ENCODE data around the gene MTA1. TPM values are rescaled to one million over a fixed set of nuclear protein-coding genes. Genes with fewer than 3 reads are reported as not detected.

Gene MTA1
- total and polyA plus RNA-seq, 2 of the 8 experiments (the other 6 are each of a cell fraction or from before 2014, with no cell fraction given), result 73.9 to 221 TPM

DNA sequence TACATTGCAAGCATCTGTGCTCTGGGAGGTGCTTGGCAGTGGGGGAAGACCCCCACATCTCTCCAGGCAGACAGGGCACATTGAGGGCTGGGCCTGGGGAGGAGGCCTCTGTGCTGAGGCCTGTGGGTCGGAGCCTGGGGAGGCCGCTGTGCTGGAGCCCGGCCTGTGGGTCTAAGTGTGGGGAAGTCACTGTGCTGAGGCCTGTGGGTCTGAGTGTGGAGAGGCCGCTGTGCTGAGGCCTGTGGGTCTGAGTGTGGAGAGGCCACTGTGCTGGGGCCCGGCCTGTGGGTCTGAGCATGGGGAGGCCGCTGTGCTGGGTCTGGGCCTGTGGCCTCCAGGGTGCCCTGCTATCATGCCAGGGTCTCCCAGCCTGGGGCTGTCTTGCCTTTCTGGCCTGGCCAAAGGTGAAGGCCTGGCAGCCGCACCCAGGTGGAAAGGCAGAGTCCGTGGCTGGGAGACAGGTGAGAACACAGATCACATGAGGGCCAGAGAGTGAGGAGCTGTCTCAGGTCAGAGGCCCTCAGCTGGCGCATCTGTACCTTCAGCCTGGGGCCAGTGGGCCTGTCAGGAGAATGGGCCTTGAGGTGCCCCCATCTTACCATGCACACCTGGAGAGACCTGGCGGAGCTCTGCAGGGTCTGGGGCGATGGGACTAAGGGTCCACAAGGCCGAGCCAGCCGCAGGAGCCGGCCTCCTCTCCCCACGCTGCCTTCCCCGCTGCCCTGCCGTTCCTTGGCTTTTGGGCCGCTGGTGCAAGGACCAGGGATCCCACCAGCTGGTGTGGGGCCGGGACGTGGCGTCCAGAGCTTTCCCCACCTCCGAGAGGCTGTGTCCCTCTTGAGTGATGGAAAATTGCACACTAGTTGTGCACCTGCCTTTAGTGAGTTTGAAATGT is 36.4 kb downstream of the MTA1 start:
- no peak overlapping the region for H3K9ac ChIP-seq (replicated peaks in 1 of 4; ENCODE audit: extremely low read depth in 1 of 4, low read depth in 3 of 4, low read length in 3 of 4)
- H2BK12ac ChIP-seq (ENCODE audit: low read depth, low read length), result no peak overlapping the region
- 92% methylated on average over 21 of the region's 22 CpGs; no CpG with 5 or more reads in 1 of the 2 experiments for whole genome bisulfite sequencing, 2 experiments (ENCODE audit: extremely low coverage in 1 of 2, insufficient coverage in 1 of 2, insufficient read length in 1 of 2, insufficient replicate concordance in 2 of 2, low coverage in 1 of 2, low lambda C conversion rate in 2 of 2, missing lambda C conversion rate in 1 of 2)
- no peak overlapping the region for H3K14ac ChIP-seq (ENCODE audit: insufficient read length)
- no peak overlapping the region for H3K4me3 ChIP-seq (ENCODE audit: extremely low read depth in 1 of 4, insufficient read depth in 2 of 4, low read depth in 3 of 4, low read length in 4 of 4)
- no peak overlapping the region; the same call in 1 of the 2 replicates for H2BK5ac ChIP-seq (ENCODE audit: low read depth, low read length)
- no peak for DNase-seq (ENCODE audit: low read depth in 1 of 2, low spot score in 2 of 2)
- no peak overlapping the region for H2BK20ac ChIP-seq (ENCODE audit: low read length)
- H3K4me1 ChIP-seq (replicated peaks in 1 of 4; ENCODE audit: control insufficient read depth in 3 of 4, insufficient read depth in 4 of 4, low read length in 3 of 4), result 0 out of 7 replicates have a peak, but pooled peaks cover 0 to 2% (median 0%) of the 10 kb centered on the region in 4 experiments
- no peaks in the 10 kb centered on the region for H3K23me2 ChIP-seq (ENCODE audit: low read depth, low read length)
- no peak overlapping the region for H3K56ac ChIP-seq (replicated peaks; ENCODE audit: insufficient read length, low read depth, low read length)
- H4K8ac ChIP-seq (ENCODE audit: extremely low read depth, insufficient read depth, low read length), result no peak overlapping the region
- H2AK5ac ChIP-seq (ENCODE audit: low read depth, low read length), result no peak overlapping the region
- H4K5ac ChIP-seq (ENCODE audit: insufficient read length, low read depth, low read length), result no peak overlapping the region
- no peak for FAIRE-seq
- H3K4ac ChIP-seq (replicated peaks; ENCODE audit: insufficient read length, low read depth, low read length), result no peak overlapping the region
- H3K23ac ChIP-seq (ENCODE audit: insufficient read length), result no peak overlapping the region
- H3K36me3 ChIP-seq (ENCODE audit: control insufficient read depth in 2 of 4, insufficient read depth in 4 of 4, low read length in 3 of 4), result peaks cover 23 to 70% (median 43%) of the 10 kb centered on the region in 4 experiments
- H4K91ac ChIP-seq (replicated peaks; ENCODE audit: insufficient read length, low read length), result no peak overlapping the region
- no peak overlapping the region for H2BK120ac ChIP-seq (replicated peaks; ENCODE audit: low read depth, low read length)
- H3K4me2 ChIP-seq (ENCODE audit: insufficient read depth in 1 of 2, low read depth in 2 of 2, low read length in 2 of 2), result no peak overlapping the region
- H3K9me3 ChIP-seq (ENCODE audit: insufficient read depth in 2 of 2, low read depth in 1 of 2, low read length in 1 of 2), result no peaks in the 10 kb centered on the region
- no peaks in the 10 kb centered on the region for H3K27me3 ChIP-seq (replicated peaks in 1 of 4; ENCODE audit: control insufficient read depth in 3 of 4, extremely low read depth in 1 of 4, insufficient read depth in 3 of 4, low read length in 3 of 4)
- CTCF ChIA-PET (ENCODE audit: partially characterized antibody), result interaction anchor here (0.7 to 3.9 kb wide), 10 partner anchors 10 to 85 kb away, joined by 3 to 27 read pairs (median 6); no protein-coding TSS in a partner anchor
- no peaks in the 10 kb centered on the region; a peak in 1 of 4 replicates for H3K79me2 ChIP-seq (ENCODE audit: control insufficient read depth in 1 of 2, insufficient read depth in 2 of 2, low read length in 2 of 2)
- peaks cover 2% of the 10 kb centered on the region; the same call in 1 of the 2 replicates for H3K79me1 ChIP-seq (ENCODE audit: low read depth, low read length)
- peaks cover 9 to 18% of the 10 kb centered on the region in 2 experiments for H4K20me1 ChIP-seq (replicated peaks in 1 of 2; ENCODE audit: control insufficient read depth in 1 of 2, insufficient read depth in 2 of 2, low read length in 2 of 2)
- H2AFZ ChIP-seq (ENCODE audit: low read length), result no peak overlapping the region
- POLR2A ChIA-PET (ENCODE audit: partially characterized antibody), result interaction anchor here (1.5 kb wide), 2 partner anchors 16 to 67 kb away, joined by 3 to 6 read pairs; no protein-coding TSS in a partner anchor
- H3K18ac ChIP-seq (ENCODE audit: extremely low read depth, low read length), result no peak overlapping the region
- no peak overlapping the region for H2BK15ac ChIP-seq (ENCODE audit: low read length)
- no peak overlapping the region for H3K27ac ChIP-seq (ENCODE audit: low read depth, low read length)
- TF ChIP-seq SIN3A (conservative IDR thresholded peaks at IDR 0.05 in 1 of 2, IDR thresholded peaks at IDR 0.05 in 1 of 2; ENCODE audit: low read depth in 1 of 2, low read length in 2 of 2), result no peak
- no peak for TF ChIP-seq RBBP5 (IDR thresholded peaks at IDR 0.05; ENCODE audit: borderline replicate concordance, low read depth, low read length)
- no peak for TF ChIP-seq CHD1 (IDR thresholded peaks at IDR 0.05; ENCODE audit: low read depth, low read length)
- TF ChIP-seq, protein P1, sequence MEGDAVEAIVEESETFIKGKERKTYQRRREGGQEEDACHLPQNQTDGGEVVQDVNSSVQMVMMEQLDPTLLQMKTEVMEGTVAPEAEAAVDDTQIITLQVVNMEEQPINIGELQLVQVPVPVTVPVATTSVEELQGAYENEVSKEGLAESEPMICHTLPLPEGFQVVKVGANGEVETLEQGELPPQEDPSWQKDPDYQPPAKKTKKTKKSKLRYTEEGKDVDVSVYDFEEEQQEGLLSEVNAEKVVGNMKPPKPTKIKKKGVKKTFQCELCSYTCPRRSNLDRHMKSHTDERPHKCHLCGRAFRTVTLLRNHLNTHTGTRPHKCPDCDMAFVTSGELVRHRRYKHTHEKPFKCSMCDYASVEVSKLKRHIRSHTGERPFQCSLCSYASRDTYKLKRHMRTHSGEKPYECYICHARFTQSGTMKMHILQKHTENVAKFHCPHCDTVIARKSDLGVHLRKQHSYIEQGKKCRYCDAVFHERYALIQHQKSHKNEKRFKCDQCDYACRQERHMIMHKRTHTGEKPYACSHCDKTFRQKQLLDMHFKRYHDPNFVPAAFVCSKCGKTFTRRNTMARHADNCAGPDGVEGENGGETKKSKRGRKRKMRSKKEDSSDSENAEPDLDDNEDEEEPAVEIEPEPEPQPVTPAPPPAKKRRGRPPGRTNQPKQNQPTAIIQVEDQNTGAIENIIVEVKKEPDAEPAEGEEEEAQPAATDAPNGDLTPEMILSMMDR (IDR thresholded peaks at IDR 0.05; ENCODE audit: control extremely low read depth in 1 of 3, insufficient read depth in 1 of 3, low read depth in 1 of 3, low read length in 3 of 3), result no peak
- no peak for TF ChIP-seq JUN (IDR thresholded peaks at IDR 0.05; ENCODE audit: low read depth, low read length)
- TF ChIP-seq TAF1 (IDR thresholded peaks at IDR 0.05; ENCODE audit: low read depth, low read length), result no peak
- TF ChIP-seq CREB1 (IDR thresholded peaks at IDR 0.05), result no peak
- TF ChIP-seq SIX5 (IDR thresholded peaks at IDR 0.05; ENCODE audit: low read depth, low read length), result no peak
- TF ChIP-seq YY1 (IDR thresholded peaks at IDR 0.05; ENCODE audit: low read depth, low read length), result no peak

All from H1 (cell line).